HepG2 (cell line): ENCODE measurements around the gene MLC1. TPM values are rescaled to one million over a fixed set of nuclear protein-coding genes. Genes with fewer than 3 reads are reported as not detected.
A peak's percentile ranks its signal among the peaks of the same experiment; 100 is the strongest.

Experiments
- ARHGAP35 ChIP-seq: sonication (generic); formaldehyde crosslinking; IDR thresholded peaks from 2 replicates; pipeline ENCODE4 v1.9.0; 2022; ENCODE audit warnings: mild to moderate bottlenecking, inconsistent platforms, moderate library complexity, missing genetic modification reagents, borderline replicate concordance
- GZF1 ChIP-seq: sonication (generic); formaldehyde crosslinking; IDR thresholded peaks from 2 replicates; pipeline ENCODE4 v1.5.1; 2020; ENCODE audit warnings: mild to moderate bottlenecking, missing genetic modification reagents
- MED13 ChIP-seq: sonication (generic); formaldehyde crosslinking; IDR thresholded peaks from 2 replicates; pipeline ENCODE4 v1.5.0; 2020; ENCODE audit warnings: missing genetic modification reagents
- NFIB ChIP-seq: sonication (generic); formaldehyde crosslinking; IDR thresholded peaks from 2 replicates; pipeline ENCODE4 v1.9.0; 2021; ENCODE audit warnings: missing genetic modification reagents, mild to moderate bottlenecking, borderline replicate concordance
- ONECUT2 ChIP-seq: sonication (generic); formaldehyde crosslinking; IDR thresholded peaks from 2 replicates; pipeline ENCODE4 v1.4.0; 2020; ENCODE audit warnings: missing genetic modification reagents
- SIX4 ChIP-seq: sonication (generic); formaldehyde crosslinking; IDR thresholded peaks from 2 replicates; pipeline ENCODE4 v1.4.0; 2020; ENCODE audit warnings: missing genetic modification reagents
- TBX2 ChIP-seq: sonication (generic); formaldehyde crosslinking; IDR thresholded peaks from 2 replicates; pipeline ENCODE4 v1.5.0; 2020; ENCODE audit warnings: missing genetic modification reagents, mild to moderate bottlenecking, borderline replicate concordance
- ZFP36L1 ChIP-seq: sonication (generic); formaldehyde crosslinking; IDR thresholded peaks from 2 replicates; pipeline ENCODE4 v1.8.0; 2022; ENCODE audit warnings: mild to moderate bottlenecking, missing genetic modification reagents, moderate library complexity
- polyA plus RNA-seq, 8 experiments: library from polyadenylated mRNA; depleted of rRNA in 3 of 8; stranded (reverse) in 7 of 8; unstranded in 1 of 8; fragments of >200 nt; fragmentation: Illumina TruSeq in 4 of 8; extraction: Trizol in 4 of 8; gene quantifications; 2 replicates each; pipeline versions ENCODE4 v1.2.1 to v1.2.3, GENCODE V29; 2011 to 2016; ENCODE audit warnings: low read depth in 4 of 8, missing spikeins in 1 of 8, mixed read lengths in 1 of 8; ENCODE audit not compliant: insufficient read depth in 1 of 8
- total RNA-seq, 5 experiments: library from RNA; depleted of rRNA; stranded (reverse); fragments of >200 nt; fragmentation: Illumina TruSeq; extraction: Trizol; gene quantifications; 2 replicates each; pipeline ENCODE4 v1.2.3, GENCODE V29; 2016; ENCODE audit warnings: low read depth in 1 of 5
- TF ChIP-seq, protein P1 (sequence below): sonication (generic); formaldehyde crosslinking; IDR thresholded peaks from 2 replicates; pipeline ENCODE4 v1.8.0; 2022; ENCODE audit warnings: mild to moderate bottlenecking, missing genetic modification reagents, moderate library complexity
- TF ChIP-seq, protein P2 (sequence below): sonication (generic); formaldehyde crosslinking; IDR thresholded peaks from 2 replicates; pipeline ENCODE4 v1.4.0; 2020; ENCODE audit warnings: missing genetic modification reagents, borderline replicate concordance
- TF ChIP-seq, protein P3 (sequence below): sonication (generic); formaldehyde crosslinking; IDR thresholded peaks from 2 replicates; pipeline ENCODE4 v1.4.0; 2020; ENCODE audit warnings: missing genetic modification reagents, borderline replicate concordance
- TF ChIP-seq, protein P4 (sequence below): sonication (generic); formaldehyde crosslinking; IDR thresholded peaks from 2 replicates; pipeline ENCODE4 v1.9.0; 2021; ENCODE audit warnings: missing genetic modification reagents, borderline replicate concordance
- TF ChIP-seq, protein P5 (sequence below): sonication (generic); formaldehyde crosslinking; IDR thresholded peaks from 2 replicates; pipeline ENCODE4 v1.4.0; 2020; ENCODE audit warnings: mild to moderate bottlenecking, missing genetic modification reagents
- TF ChIP-seq, protein P6 (sequence below): IDR thresholded peaks from 2 replicates; pipeline ENCODE4 v1.6.1; 2016; ENCODE audit warnings: missing biosample characterization, missing genetic modification reagents, low read depth

MLC1 gene
- total and polyA plus RNA-seq, 2 of the 13 experiments (the other 11 are each of a cell fraction or from before 2014, with no cell fraction given) = not detected

DNA sequence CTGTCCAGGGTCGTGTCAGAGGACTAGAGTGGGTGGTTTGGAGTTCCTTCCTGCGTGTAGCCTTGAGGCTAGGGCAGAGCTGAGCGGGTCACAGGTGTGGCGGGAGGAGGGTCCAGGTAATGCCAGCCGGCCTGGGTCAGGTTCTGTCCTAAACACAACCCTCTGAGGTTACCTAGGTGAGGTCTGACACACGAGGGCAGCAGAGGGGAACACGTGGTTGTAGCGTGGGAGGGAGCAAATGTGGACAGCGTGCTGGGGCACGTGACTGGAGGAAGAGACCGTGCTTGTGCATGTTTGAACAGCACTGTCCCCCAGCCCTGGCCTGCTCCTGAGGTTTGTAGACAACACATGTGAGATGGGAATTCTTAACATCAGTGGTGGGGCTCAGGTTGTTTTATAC lies 17.7 kb upstream of the MLC1 start (continued):
- TF ChIP-seq, protein P1, sequence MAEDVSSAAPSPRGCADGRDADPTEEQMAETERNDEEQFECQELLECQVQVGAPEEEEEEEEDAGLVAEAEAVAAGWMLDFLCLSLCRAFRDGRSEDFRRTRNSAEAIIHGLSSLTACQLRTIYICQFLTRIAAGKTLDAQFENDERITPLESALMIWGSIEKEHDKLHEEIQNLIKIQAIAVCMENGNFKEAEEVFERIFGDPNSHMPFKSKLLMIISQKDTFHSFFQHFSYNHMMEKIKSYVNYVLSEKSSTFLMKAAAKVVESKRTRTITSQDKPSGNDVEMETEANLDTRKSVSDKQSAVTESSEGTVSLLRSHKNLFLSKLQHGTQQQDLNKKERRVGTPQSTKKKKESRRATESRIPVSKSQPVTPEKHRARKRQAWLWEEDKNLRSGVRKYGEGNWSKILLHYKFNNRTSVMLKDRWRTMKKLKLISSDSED (CRISPR knock-in tag) = no peak
- TF ChIP-seq, protein P2, sequence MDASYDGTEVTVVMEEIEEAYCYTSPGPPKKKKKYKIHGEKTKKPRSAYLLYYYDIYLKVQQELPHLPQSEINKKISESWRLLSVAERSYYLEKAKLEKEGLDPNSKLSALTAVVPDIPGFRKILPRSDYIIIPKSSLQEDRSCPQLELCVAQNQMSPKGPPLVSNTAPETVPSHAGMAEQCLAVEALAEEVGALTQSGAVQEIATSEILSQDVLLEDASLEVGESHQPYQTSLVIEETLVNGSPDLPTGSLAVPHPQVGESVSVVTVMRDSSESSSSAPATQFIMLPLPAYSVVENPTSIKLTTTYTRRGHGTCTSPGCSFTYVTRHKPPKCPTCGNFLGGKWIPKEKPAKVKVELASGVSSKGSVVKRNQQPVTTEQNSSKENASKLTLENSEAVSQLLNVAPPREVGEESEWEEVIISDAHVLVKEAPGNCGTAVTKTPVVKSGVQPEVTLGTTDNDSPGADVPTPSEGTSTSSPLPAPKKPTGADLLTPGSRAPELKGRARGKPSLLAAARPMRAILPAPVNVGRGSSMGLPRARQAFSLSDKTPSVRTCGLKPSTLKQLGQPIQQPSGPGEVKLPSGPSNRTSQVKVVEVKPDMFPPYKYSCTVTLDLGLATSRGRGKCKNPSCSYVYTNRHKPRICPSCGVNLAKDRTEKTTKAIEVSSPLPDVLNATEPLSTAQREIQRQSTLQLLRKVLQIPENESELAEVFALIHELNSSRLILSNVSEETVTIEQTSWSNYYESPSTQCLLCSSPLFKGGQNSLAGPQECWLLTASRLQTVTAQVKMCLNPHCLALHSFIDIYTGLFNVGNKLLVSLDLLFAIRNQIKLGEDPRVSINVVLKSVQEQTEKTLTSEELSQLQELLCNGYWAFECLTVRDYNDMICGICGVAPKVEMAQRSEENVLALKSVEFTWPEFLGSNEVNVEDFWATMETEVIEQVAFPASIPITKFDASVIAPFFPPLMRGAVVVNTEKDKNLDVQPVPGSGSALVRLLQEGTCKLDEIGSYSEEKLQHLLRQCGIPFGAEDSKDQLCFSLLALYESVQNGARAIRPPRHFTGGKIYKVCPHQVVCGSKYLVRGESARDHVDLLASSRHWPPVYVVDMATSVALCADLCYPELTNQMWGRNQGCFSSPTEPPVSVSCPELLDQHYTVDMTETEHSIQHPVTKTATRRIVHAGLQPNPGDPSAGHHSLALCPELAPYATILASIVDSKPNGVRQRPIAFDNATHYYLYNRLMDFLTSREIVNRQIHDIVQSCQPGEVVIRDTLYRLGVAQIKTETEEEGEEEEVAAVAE (CRISPR knock-in tag) = no peak
- TF ChIP-seq, protein P3, sequence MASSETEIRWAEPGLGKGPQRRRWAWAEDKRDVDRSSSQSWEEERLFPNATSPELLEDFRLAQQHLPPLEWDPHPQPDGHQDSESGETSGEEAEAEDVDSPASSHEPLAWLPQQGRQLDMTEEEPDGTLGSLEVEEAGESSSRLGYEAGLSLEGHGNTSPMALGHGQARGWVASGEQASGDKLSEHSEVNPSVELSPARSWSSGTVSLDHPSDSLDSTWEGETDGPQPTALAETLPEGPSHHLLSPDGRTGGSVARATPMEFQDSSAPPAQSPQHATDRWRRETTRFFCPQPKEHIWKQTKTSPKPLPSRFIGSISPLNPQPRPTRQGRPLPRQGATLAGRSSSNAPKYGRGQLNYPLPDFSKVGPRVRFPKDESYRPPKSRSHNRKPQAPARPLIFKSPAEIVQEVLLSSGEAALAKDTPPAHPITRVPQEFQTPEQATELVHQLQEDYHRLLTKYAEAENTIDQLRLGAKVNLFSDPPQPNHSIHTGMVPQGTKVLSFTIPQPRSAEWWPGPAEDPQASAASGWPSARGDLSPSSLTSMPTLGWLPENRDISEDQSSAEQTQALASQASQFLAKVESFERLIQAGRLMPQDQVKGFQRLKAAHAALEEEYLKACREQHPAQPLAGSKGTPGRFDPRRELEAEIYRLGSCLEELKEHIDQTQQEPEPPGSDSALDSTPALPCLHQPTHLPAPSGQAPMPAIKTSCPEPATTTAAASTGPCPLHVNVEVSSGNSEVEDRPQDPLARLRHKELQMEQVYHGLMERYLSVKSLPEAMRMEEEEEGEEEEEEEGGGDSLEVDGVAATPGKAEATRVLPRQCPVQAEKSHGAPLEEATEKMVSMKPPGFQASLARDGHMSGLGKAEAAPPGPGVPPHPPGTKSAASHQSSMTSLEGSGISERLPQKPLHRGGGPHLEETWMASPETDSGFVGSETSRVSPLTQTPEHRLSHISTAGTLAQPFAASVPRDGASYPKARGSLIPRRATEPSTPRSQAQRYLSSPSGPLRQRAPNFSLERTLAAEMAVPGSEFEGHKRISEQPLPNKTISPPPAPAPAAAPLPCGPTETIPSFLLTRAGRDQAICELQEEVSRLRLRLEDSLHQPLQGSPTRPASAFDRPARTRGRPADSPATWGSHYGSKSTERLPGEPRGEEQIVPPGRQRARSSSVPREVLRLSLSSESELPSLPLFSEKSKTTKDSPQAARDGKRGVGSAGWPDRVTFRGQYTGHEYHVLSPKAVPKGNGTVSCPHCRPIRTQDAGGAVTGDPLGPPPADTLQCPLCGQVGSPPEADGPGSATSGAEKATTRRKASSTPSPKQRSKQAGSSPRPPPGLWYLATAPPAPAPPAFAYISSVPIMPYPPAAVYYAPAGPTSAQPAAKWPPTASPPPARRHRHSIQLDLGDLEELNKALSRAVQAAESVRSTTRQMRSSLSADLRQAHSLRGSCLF (CRISPR knock-in tag) = no peak
- TF ChIP-seq, protein P4, sequence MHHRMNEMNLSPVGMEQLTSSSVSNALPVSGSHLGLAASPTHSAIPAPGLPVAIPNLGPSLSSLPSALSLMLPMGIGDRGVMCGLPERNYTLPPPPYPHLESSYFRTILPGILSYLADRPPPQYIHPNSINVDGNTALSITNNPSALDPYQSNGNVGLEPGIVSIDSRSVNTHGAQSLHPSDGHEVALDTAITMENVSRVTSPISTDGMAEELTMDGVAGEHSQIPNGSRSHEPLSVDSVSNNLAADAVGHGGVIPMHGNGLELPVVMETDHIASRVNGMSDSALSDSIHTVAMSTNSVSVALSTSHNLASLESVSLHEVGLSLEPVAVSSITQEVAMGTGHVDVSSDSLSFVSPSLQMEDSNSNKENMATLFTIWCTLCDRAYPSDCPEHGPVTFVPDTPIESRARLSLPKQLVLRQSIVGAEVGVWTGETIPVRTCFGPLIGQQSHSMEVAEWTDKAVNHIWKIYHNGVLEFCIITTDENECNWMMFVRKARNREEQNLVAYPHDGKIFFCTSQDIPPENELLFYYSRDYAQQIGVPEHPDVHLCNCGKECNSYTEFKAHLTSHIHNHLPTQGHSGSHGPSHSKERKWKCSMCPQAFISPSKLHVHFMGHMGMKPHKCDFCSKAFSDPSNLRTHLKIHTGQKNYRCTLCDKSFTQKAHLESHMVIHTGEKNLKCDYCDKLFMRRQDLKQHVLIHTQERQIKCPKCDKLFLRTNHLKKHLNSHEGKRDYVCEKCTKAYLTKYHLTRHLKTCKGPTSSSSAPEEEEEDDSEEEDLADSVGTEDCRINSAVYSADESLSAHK = no peak
- no peak for TF ChIP-seq ZFP36L1 (CRISPR knock-in tag)
- TF ChIP-seq, protein P5, sequence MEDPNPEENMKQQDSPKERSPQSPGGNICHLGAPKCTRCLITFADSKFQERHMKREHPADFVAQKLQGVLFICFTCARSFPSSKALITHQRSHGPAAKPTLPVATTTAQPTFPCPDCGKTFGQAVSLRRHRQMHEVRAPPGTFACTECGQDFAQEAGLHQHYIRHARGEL = no peak
- no peak for TF ChIP-seq MED13 (CRISPR knock-in tag)
- TF ChIP-seq NFIB = no peak
- TF ChIP-seq SIX4 = no peak
- no peak for TF ChIP-seq GZF1
- no peak for TF ChIP-seq ARHGAP35 (CRISPR knock-in tag)
- TF ChIP-seq TBX2 = 0 out of 2 replicates have a peak, but pooled peaks have one; percentile 48
- TF ChIP-seq, protein P6, sequence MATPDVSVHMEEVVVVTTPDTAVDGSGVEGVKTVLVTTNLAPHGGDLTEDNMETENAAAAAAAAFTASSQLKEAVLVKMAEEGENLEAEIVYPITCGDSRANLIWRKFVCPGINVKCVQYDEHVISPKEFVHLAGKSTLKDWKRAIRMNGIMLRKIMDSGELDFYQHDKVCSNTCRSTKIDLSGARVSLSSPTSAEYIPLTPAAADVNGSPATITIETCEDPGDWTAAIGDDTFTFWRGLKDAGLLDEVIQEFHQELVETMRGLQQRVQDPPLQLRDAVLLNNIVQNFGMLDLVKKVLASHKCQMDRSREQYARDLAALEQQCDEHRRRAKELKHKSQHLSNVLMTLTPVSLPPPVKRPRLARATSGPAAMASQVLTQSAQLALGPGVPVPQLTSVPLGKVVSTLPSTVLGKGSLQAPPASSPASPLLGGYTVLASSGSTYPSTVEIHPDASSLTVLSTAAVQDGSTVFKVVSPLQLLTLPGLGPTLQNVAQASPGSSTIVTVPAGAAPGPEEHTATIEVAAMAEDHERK = no peak
- TF ChIP-seq ONECUT2 (CRISPR knock-in tag) = no peak
